Activated T-cell treated with anti-CD3 and anti-CD28 coated beads, Interleukin-2, amount 50 U/mL, for 4 hours (primary cell): ENCODE data around the gene FBL. TPM values are rescaled to one million over a fixed set of nuclear protein-coding genes. Genes with fewer than 3 reads are reported as not detected.

Source experiments
- ATAC-seq, 2 donors: fragments of 200-7000 bp; cut with Tn5 transposase; one replicate each; pipeline ENCODE4 v1.10.0; 2021
- DNase-seq: peaks from one replicate; pipeline ENCODE4 v3.0.0-alpha.2; 2020
- H3K27me3 Mint-ChIP-seq: one replicate; pipeline ENCODE4 v1.8.0; 2021; ENCODE audit warnings: low read depth, mixed read lengths
- H3K36me3 Mint-ChIP-seq: one replicate; pipeline ENCODE4 v1.8.0; 2022; ENCODE audit warnings: mixed read lengths; ENCODE audit not compliant: insufficient read depth
- H3K4me1 Mint-ChIP-seq: one replicate; pipeline ENCODE4 v1.8.0; 2021; ENCODE audit warnings: low read depth, mixed read lengths
- H3K4me3 Mint-ChIP-seq: one replicate; pipeline ENCODE4 v1.8.0; 2021; ENCODE audit warnings: mild to moderate bottlenecking, moderate library complexity, mixed read lengths
- H3K9me3 Mint-ChIP-seq: one replicate; pipeline ENCODE4 v1.8.0; 2021; ENCODE audit warnings: mixed read lengths
- total RNA-seq, 3 donors: library from RNA; stranded (reverse); gene quantifications; one replicate each; pipeline ENCODE4 v1.2.1, GENCODE V29; 2021

The FBL gene
- total RNA-seq, 3 donors from 2014 or later, result 738 to 880 (median 839) TPM

DNA sequence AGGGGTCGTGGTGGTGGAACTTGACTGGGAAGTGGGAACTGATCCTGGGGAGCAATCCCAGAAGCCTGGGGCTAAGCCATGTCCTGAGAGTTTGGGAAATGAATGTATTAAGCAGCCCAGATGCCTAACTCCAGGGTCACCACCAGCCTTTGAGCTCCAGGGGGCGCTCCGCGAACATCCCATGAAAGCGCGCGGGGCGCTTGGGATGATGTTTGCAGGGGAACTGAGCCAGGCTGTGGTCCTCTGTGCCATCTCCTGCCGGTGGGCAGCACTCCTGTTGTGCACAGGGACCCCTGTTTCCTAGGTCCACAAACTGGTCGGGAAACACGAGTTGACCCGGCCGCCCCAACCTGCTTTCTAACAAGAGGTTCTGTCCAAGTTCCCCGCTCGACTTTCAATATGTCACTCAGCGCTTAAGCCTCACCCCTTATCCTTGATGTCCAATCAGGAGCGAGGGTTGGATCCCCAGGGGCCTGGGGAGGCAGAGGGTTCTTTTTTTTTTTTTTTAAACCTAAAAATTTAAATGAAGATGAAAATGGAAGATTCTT is 53.1 kb downstream of the FBL start:
- Mint-ChIP-seq H3K4me3 (peak overlapping the region; percentile 77), H3K27me3 (peaks cover 2% of the 10 kb centered on the region), H3K4me1 (no peaks in the 10 kb centered on the region), H3K9me3 (peaks cover 8% of the 10 kb centered on the region), H3K36me3 (no peaks in the 10 kb centered on the region)
- ATAC-seq (peak; percentile 98), DNase-seq (peak; percentile 65)

GRCh38 chr19:39788244-39788643 is 57.9 kb downstream of the FBL start:
- Mint-ChIP-seq H3K27me3 (peaks cover 26% of the 10 kb centered on the region), H3K4me3 (no peak overlapping the region), H3K9me3 (peaks cover 11% of the 10 kb centered on the region), H3K4me1 (no peaks in the 10 kb centered on the region), H3K36me3 (no peaks in the 10 kb centered on the region)
- no peak for ATAC-seq
- no peak for DNase-seq

Other genes with a start within 250 kb of the FBL start
- gene LGALS13, start 243.9 kb downstream of the FBL start, total RNA-seq, result not detected
- not detected for gene LGALS16, start 190.5 kb downstream of the FBL start, total RNA-seq
- gene LGALS14, start 141.9 kb downstream of the FBL start, total RNA-seq, result not detected
- 1 to 10 TPM in 2 of 3 donors, not detected in 1; 1.2 to 2.3 TPM for gene CLC, start 108.3 kb downstream of the FBL start, total RNA-seq
- not detected for gene LEUTX, start 67.5 kb downstream of the FBL start, total RNA-seq
- 1 to 10 TPM; 2.8 to 3.2 (median 2.8) TPM for gene DYRK1B, start 12.2 kb downstream of the FBL start, total RNA-seq
- 1 to 10 TPM; 1.7 to 3.0 (median 2.5) TPM for gene FCGBP, start 88.3 kb upstream of the FBL start, total RNA-seq
- 100 to 1,000 TPM; 279 to 293 (median 280) TPM for gene PSMC4, start 124.8 kb upstream of the FBL start, total RNA-seq
- gene ZNF546, start 150.7 kb upstream of the FBL start, total RNA-seq, result 1 to 10 TPM; 2.2 to 2.8 (median 2.6) TPM
- gene ZNF780B, start 209.9 kb upstream of the FBL start, total RNA-seq, result 10 to 100 TPM; 15.2 to 17.8 (median 17.0) TPM
- gene ZNF780A, start 244.6 kb upstream of the FBL start, total RNA-seq, result 10 to 100 TPM; 14.3 to 15.4 (median 14.4) TPM